SK-N-SH treated with all-trans-retinoic acid at 6 μM for 48 hours (cell line): ENCODE measurements around the gene CDH7.

Source experiments
- ARNTL ChIP-seq: fragments of 450-650 bp; formaldehyde crosslinking; IDR thresholded peaks from 2 replicates; pipeline ENCODE4 v1.5.0; 2020; ENCODE audit warnings: low read depth, mild to moderate bottlenecking, moderate library complexity, borderline replicate concordance
- GLIS3 ChIP-seq: fragments of 250-450 bp; sonication (Bioruptor Pico); IDR thresholded peaks from 2 replicates; pipeline ENCODE4 v1.5.0; 2020; ENCODE audit warnings: mild to moderate bottlenecking, moderate library complexity
- RARB ChIP-seq: fragments of 250-450 bp; sonication (Bioruptor Pico); IDR thresholded peaks from 2 replicates; pipeline ENCODE4 v1.8.0; 2021; ENCODE audit warnings: mild to moderate bottlenecking, moderate library complexity
- SNAI2 ChIP-seq: fragments of 250-450 bp; sonication (Bioruptor Pico); IDR thresholded peaks from 2 replicates; pipeline ENCODE4 v1.5.0; 2020; ENCODE audit warnings: mild to moderate bottlenecking, moderate library complexity
- TOX ChIP-seq: fragments of 250-450 bp; sonication (Bioruptor Pico); IDR thresholded peaks from 2 replicates; pipeline ENCODE4 v1.8.0; 2021; ENCODE audit warnings: mild to moderate bottlenecking, moderate library complexity, borderline replicate concordance
- ZFP3 ChIP-seq: fragments of 250-450 bp; sonication (Bioruptor Pico); IDR thresholded peaks from 2 replicates; pipeline ENCODE4 v1.5.0; 2020; ENCODE audit warnings: mild to moderate bottlenecking, moderate library complexity
- ZFP30 ChIP-seq: fragments of 450-650 bp; formaldehyde crosslinking; IDR thresholded peaks from 2 replicates; pipeline ENCODE4 v1.5.0; 2022; ENCODE audit warnings: mild to moderate bottlenecking, moderate library complexity
- ZNF8 ChIP-seq: fragments of 450-650 bp; formaldehyde crosslinking; IDR thresholded peaks from 2 replicates; pipeline ENCODE4 v1.5.0; 2020; ENCODE audit warnings: mild to moderate bottlenecking, moderate library complexity
- TF ChIP-seq, protein P1 (sequence below): fragments of 250-450 bp; sonication (Bioruptor Pico); IDR thresholded peaks from 2 replicates; pipeline ENCODE4 v1.8.0; 2020; ENCODE audit warnings: mild to moderate bottlenecking, moderate library complexity, borderline replicate concordance
- TF ChIP-seq, protein P2 (sequence below): fragments of 250-450 bp; sonication (Bioruptor Pico); IDR thresholded peaks from 2 replicates; pipeline ENCODE4 v1.5.1; 2020; ENCODE audit warnings: low read depth, mild to moderate bottlenecking, moderate library complexity

DNA sequence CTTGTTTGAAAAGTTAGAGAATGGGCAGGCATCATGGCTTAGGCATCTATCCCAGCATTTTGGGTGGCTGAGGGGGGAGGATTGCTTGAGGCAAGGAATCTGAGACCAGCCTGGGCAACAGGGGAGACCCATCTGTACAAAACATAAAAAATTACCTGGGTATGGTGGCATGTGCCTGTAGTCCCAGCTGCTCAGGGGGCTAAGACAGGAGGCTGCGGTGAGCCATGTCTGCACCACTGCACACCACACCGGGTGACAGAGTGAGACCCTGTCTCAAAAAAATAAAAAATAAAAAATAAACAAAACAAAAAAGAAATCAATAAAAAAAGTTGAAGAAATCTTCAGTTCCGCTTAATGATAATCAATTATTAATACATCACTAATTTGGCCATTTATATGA lies 146.5 kb downstream of the CDH7 start:
- TF ChIP-seq, protein P1, sequence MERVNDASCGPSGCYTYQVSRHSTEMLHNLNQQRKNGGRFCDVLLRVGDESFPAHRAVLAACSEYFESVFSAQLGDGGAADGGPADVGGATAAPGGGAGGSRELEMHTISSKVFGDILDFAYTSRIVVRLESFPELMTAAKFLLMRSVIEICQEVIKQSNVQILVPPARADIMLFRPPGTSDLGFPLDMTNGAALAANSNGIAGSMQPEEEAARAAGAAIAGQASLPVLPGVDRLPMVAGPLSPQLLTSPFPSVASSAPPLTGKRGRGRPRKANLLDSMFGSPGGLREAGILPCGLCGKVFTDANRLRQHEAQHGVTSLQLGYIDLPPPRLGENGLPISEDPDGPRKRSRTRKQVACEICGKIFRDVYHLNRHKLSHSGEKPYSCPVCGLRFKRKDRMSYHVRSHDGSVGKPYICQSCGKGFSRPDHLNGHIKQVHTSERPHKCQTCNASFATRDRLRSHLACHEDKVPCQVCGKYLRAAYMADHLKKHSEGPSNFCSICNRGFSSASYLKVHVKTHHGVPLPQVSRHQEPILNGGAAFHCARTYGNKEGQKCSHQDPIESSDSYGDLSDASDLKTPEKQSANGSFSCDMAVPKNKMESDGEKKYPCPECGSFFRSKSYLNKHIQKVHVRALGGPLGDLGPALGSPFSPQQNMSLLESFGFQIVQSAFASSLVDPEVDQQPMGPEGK (CRISPR knock-in tag), result no peak
- TF ChIP-seq SNAI2 (CRISPR knock-in tag) (no peak), GLIS3 (CRISPR knock-in tag) (no peak), ZFP30 (CRISPR knock-in tag) (no peak), TOX (no peak), RARB (CRISPR knock-in tag) (no peak), ZFP3 (CRISPR knock-in tag) (no peak), ARNTL (CRISPR knock-in tag) (no peak), ZNF8 (CRISPR knock-in tag) (no peak)
- TF ChIP-seq, protein P2, sequence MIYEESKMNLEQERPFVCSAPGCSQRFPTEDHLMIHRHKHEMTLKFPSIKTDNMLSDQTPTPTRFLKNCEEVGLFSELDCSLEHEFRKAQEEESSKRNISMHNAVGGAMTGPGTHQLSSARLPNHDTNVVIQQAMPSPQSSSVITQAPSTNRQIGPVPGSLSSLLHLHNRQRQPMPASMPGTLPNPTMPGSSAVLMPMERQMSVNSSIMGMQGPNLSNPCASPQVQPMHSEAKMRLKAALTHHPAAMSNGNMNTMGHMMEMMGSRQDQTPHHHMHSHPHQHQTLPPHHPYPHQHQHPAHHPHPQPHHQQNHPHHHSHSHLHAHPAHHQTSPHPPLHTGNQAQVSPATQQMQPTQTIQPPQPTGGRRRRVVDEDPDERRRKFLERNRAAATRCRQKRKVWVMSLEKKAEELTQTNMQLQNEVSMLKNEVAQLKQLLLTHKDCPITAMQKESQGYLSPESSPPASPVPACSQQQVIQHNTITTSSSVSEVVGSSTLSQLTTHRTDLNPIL, result no peak
